Measurements from ENCODE around the gene CACNG4.

Gene CACNG4

GRCh38 chr17:67044016-67044772 lies 79.7 kb downstream of the CACNG4 start, which contains the start of gene CACNG1:
TSS of gene CACNG1 (plus strand) at chr17:67044554. CDS start at chr17:67044661, 107 bp downstream.
- no peak within 1 kb of the TSS for H3K4me3 ChIP-seq (ENCODE audit: low read depth, low read length)
- in situ Hi-C loops (cut with HindIII; ENCODE audit: low sequenced_read_pairs): no loop called here
- TF ChIP-seq, protein P1, sequence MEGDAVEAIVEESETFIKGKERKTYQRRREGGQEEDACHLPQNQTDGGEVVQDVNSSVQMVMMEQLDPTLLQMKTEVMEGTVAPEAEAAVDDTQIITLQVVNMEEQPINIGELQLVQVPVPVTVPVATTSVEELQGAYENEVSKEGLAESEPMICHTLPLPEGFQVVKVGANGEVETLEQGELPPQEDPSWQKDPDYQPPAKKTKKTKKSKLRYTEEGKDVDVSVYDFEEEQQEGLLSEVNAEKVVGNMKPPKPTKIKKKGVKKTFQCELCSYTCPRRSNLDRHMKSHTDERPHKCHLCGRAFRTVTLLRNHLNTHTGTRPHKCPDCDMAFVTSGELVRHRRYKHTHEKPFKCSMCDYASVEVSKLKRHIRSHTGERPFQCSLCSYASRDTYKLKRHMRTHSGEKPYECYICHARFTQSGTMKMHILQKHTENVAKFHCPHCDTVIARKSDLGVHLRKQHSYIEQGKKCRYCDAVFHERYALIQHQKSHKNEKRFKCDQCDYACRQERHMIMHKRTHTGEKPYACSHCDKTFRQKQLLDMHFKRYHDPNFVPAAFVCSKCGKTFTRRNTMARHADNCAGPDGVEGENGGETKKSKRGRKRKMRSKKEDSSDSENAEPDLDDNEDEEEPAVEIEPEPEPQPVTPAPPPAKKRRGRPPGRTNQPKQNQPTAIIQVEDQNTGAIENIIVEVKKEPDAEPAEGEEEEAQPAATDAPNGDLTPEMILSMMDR (IDR thresholded peaks at IDR 0.05; ENCODE audit: low read depth, low read length): no peak
- DNase-seq (ENCODE audit: low read depth, low spot score): no peak

DNA sequence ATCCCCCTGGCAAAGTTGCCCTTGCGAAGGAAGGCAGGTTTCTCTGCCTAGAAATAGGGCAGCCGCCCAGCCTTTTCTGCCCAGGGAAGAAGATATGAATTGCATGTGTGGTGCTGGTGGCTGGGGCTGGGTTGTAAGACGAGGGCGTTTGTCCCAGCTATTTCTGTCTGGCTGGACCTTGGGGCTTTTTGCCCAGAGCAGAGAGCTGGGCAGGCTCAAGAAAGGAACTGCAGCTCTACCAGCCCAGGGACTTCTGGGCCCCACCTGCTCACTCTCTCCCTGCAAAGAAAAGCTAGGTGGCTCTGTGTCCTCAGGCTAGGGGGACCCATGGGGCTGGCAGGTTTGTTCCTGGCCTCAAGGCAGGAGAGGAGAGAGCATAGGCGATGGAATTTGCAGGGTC lies 80.4 kb downstream of the CACNG4 start:
- no peak for DNase-seq (ENCODE audit: low read depth, low spot score)

GRCh38 chr17:67046398-67046797 lies 81.9 kb downstream of the CACNG4 start:
- TF ChIP-seq, protein P1 (IDR thresholded peaks at IDR 0.05; ENCODE audit: low read depth, low read length): no peak
- H3K4me3 ChIP-seq (ENCODE audit: low read depth, low read length): no peak overlapping the region
- DNase-seq (ENCODE audit: low read depth, low spot score): no peak
- in situ Hi-C loops (cut with HindIII; ENCODE audit: low sequenced_read_pairs): no loop called here

More for the DNA sequence above, 80.4 kb downstream of the CACNG4 start:
- in situ Hi-C loops (cut with HindIII; ENCODE audit: low sequenced_read_pairs): no loop called here
- TF ChIP-seq, protein P1 (IDR thresholded peaks at IDR 0.05; ENCODE audit: low read depth, low read length): no peak
- H3K4me3 ChIP-seq (ENCODE audit: low read depth, low read length): no peak overlapping the region

- no peak for DNase-seq (ENCODE audit: low read depth, low spot score)
- in situ Hi-C loops (cut with HindIII; ENCODE audit: low sequenced_read_pairs): no loop called here
- H3K4me3 ChIP-seq (ENCODE audit: low read depth, low read length): no peak overlapping the region
- TF ChIP-seq, protein P1 (IDR thresholded peaks at IDR 0.05; ENCODE audit: low read depth, low read length): no peak
Observed at GRCh38 chr17:67047382-67047781, 82.9 kb downstream of the CACNG4 start.

DNA sequence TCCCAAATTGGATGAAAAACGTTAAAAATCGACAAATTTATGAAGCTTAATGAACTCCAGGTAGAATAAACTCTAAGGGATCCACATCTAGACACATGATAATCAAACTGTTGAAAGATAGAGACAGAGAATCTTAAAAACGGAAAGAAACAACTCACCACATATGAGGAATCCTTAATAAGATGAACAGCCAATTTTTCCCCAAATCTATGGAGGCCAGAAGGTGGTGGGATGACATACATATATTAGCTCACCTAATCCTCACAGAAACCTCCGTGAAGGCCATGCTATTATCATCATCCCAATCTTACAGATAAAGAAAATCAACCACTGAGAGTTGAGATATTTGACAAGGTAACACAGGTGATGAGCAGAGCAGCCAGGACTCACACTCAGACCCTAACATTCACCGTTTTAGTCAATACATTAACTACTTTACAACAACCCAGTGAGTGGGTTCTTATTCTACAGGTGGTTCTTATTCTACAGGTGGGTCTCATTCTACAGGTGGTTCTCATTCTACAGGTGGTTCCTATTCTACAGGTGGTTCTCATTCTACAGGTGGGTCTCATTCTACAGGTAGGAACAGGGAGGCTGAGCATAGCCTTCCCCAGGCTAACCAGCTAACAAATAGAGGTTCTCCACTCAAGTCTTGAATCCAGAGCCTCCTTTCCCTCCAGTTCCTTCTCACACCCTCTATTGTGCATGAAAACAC lies 84.7 kb downstream of the CACNG4 start:
- no peak overlapping the region for H3K4me3 ChIP-seq (ENCODE audit: low read depth, low read length)
- in situ Hi-C loops (cut with HindIII; ENCODE audit: low sequenced_read_pairs): no loop called here
- no peak for DNase-seq (ENCODE audit: low read depth, low spot score)
- TF ChIP-seq, protein P1 (IDR thresholded peaks at IDR 0.05; ENCODE audit: low read depth, low read length): no peak

DNA sequence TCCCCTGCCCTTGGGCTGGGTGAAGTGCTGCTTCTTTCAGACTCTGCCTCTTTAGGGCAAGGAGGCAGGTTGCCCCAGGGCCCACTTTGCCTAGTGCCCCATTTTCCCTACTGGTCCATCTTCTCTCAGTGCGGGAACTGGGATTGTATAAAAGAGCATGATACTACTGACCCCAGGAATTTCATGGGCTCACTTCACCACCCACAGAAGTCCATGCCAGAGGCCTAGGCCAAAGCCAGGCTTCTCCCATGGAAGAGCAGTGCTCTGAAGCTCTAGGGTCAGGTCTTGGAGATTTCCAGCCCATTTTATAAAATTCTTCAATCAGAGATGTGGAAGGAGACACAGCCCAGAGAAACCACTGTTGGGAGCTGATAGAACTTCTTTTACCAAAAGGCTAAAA lies 85.6 kb downstream of the CACNG4 start:
- in situ Hi-C loops (cut with HindIII; ENCODE audit: low sequenced_read_pairs): no loop called here
- DNase-seq (ENCODE audit: low read depth, low spot score): no peak
- TF ChIP-seq, protein P1 (IDR thresholded peaks at IDR 0.05; ENCODE audit: low read depth, low read length): no peak
- H3K4me3 ChIP-seq (ENCODE audit: low read depth, low read length): no peak overlapping the region

All from astrocyte of the spinal cord (primary cell).